Measurements from ENCODE around the gene TMEM164. TPM values are rescaled to one million over a fixed set of nuclear protein-coding genes. Genes with fewer than 3 reads are reported as not detected.

The TMEM164 gene
- total RNA-seq: 44.8 and 107 TPM in 2 replicates

DNA sequence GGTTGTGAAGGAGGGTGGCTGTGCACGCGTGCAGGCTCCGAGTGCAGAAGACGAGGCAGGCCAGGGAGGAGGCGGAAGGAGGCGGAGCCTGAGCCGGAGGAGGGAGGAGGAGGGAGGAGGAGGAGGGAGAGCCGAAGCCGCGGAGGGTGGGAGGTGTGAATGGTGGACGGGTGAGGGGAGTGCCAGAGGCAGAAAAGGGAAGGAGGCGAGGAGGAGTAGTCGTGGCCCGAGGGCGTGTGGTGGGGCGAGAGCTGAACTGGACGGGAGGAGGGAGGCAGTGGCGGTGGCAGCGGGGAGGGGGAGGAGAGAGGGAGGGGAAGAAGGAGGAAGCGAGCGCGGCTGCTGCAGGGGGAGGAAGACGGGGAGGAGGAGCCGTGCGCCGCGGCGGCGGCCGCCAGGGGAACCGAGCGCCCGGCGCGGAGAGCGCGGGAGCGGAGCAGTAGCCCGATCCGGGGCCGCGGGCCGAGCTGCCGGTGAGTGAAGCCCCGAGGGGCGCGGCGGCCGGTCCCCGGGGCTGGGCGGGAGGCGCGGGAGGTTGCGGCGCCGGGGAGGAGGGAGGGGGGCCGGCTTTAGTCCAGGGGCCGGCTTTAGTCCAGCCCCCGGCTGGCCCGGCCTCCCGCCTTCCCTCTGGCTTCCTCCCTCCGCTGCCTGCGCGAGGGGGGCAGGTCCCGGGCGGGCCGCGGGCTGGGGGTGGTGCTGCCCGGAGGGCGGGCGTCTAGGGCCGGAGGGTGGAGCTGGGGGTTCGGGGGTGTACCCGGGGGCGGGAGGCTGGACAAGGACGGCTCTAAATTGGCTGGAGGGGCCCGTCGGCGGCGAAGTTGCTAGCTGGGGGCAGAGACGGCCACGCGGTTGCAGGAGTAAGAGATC lies at the start of gene TMEM164:
TMEM164 (plus strand) TSS at position 815 of the 867 bp plus-strand sequence. CDS start 661 bp downstream, outside the sequence.

All from epithelial cell of umbilical artery (primary cell).